T-helper 1 cell treated with Interleukin-12 subunit alpha and Interleukin-12 subunit beta and Interleukin-4 antibody, amounts not matched to agents 30 μg/mL and 1 μg/mL, for 36 hours (primary cell): ENCODE data around the gene TNXB.
"Not testable (repeated sequence)": the region's sequence is repeated elsewhere in the genome, so short reads cannot be mapped to it uniquely, and the experiment has no call there.

Source experiments
- H3K27ac Mint-ChIP-seq: one replicate; pipeline ENCODE4 v1.8.0; 2021; ENCODE audit warnings: mild to moderate bottlenecking, mixed read lengths
- H3K27me3 Mint-ChIP-seq: one replicate; pipeline ENCODE4 v1.8.0; 2021; ENCODE audit warnings: low read depth, mixed read lengths
- H3K36me3 Mint-ChIP-seq: one replicate; pipeline ENCODE4 v1.8.0; 2021; ENCODE audit warnings: low read depth, mixed read lengths
- H3K4me1 Mint-ChIP-seq: one replicate; pipeline ENCODE4 v1.8.0; 2021; ENCODE audit warnings: low read depth, mixed read lengths
- H3K4me3 Mint-ChIP-seq: one replicate; pipeline ENCODE4 v1.8.0; 2021; ENCODE audit warnings: mild to moderate bottlenecking, moderate library complexity, mixed read lengths
- H3K9me3 Mint-ChIP-seq: one replicate; pipeline ENCODE4 v1.8.0; 2021; ENCODE audit warnings: mixed read lengths

The TNXB gene

GRCh38 chr6:32147401-32148132 lies 38.4 kb upstream of the TNXB start:
- Mint-ChIP-seq H3K4me1 (peaks cover 19% of the 10 kb centered on the region), H3K9me3 (no peaks in the 10 kb centered on the region), H3K4me3 (peak overlapping the region; percentile 80), H3K36me3 (peaks cover 6% of the 10 kb centered on the region), H3K27me3 (peaks cover 57% of the 10 kb centered on the region), H3K27ac (no peak overlapping the region)

- H3K27me3 Mint-ChIP-seq: peaks cover 58% of the 10 kb centered on the region
- no peaks in the 10 kb centered on the region for H3K9me3 Mint-ChIP-seq
- H3K4me3 Mint-ChIP-seq: no peak overlapping the region
- H3K36me3 Mint-ChIP-seq: peaks cover 6% of the 10 kb centered on the region
- no peak overlapping the region for H3K27ac Mint-ChIP-seq
- peaks cover 19% of the 10 kb centered on the region for H3K4me1 Mint-ChIP-seq
These were observed 37.5 kb upstream of the TNXB start for GRCh38 chr6:32146687-32147086.

GRCh38 chr6:32146287-32146686 lies 37.1 kb upstream of the TNXB start:
- H3K36me3 Mint-ChIP-seq: peaks cover 6% of the 10 kb centered on the region
- no peak overlapping the region for H3K4me3 Mint-ChIP-seq
- H3K4me1 Mint-ChIP-seq: peaks cover 18% of the 10 kb centered on the region
- H3K9me3 Mint-ChIP-seq: no peaks in the 10 kb centered on the region
- no peak overlapping the region for H3K27ac Mint-ChIP-seq
- peaks cover 59% of the 10 kb centered on the region for H3K27me3 Mint-ChIP-seq

- Mint-ChIP-seq H3K4me1 (peaks cover 15% of the 10 kb centered on the region), H3K27me3 (peaks cover 45% of the 10 kb centered on the region)
- not testable (repeated sequence) for H3K27ac Mint-ChIP-seq, H3K36me3 Mint-ChIP-seq, H3K9me3 Mint-ChIP-seq, H3K4me3 Mint-ChIP-seq
These were observed 35.1 kb upstream of the TNXB start for GRCh38 chr6:32144238-32144637.

- no peak overlapping the region for H3K4me3 Mint-ChIP-seq
- H3K27me3 Mint-ChIP-seq: peaks cover 16% of the 10 kb centered on the region
- H3K9me3 Mint-ChIP-seq: no peaks in the 10 kb centered on the region
- H3K4me1 Mint-ChIP-seq: no peaks in the 10 kb centered on the region
- H3K36me3 Mint-ChIP-seq: no peaks in the 10 kb centered on the region
- H3K27ac Mint-ChIP-seq: no peak overlapping the region
These were observed 31.4 kb upstream of the TNXB start for GRCh38 chr6:32140420-32141046.

- H3K9me3 Mint-ChIP-seq: no peaks in the 10 kb centered on the region
- peaks cover 16% of the 10 kb centered on the region for H3K27me3 Mint-ChIP-seq
- H3K36me3 Mint-ChIP-seq: no peaks in the 10 kb centered on the region
- H3K27ac Mint-ChIP-seq: no peak overlapping the region
- no peak overlapping the region for H3K4me3 Mint-ChIP-seq
- H3K4me1 Mint-ChIP-seq: no peaks in the 10 kb centered on the region
These were observed 30.5 kb upstream of the TNXB start for GRCh38 chr6:32139590-32139989.

GRCh38 chr6:32137454-32137853 lies 28.3 kb upstream of the TNXB start:
- H3K27me3 Mint-ChIP-seq: peaks cover 21% of the 10 kb centered on the region
- no peak overlapping the region for H3K27ac Mint-ChIP-seq
- H3K4me3 Mint-ChIP-seq: no peak overlapping the region
- no peaks in the 10 kb centered on the region for H3K36me3 Mint-ChIP-seq
- H3K4me1 Mint-ChIP-seq: no peaks in the 10 kb centered on the region
- no peaks in the 10 kb centered on the region for H3K9me3 Mint-ChIP-seq

GRCh38 chr6:32133786-32134185 lies 24.6 kb upstream of the TNXB start:
- Mint-ChIP-seq H3K27ac (no peak overlapping the region), H3K9me3 (no peaks in the 10 kb centered on the region), H3K4me3 (no peak overlapping the region), H3K4me1 (peaks cover 12% of the 10 kb centered on the region), H3K27me3 (peaks cover 15% of the 10 kb centered on the region), H3K36me3 (no peaks in the 10 kb centered on the region)

GRCh38 chr6:32132110-32132509 lies 23.0 kb upstream of the TNXB start:
- H3K4me1 Mint-ChIP-seq: peaks cover 23% of the 10 kb centered on the region
- H3K27me3 Mint-ChIP-seq: peaks cover 15% of the 10 kb centered on the region
- no peaks in the 10 kb centered on the region for H3K9me3 Mint-ChIP-seq
- no peak overlapping the region for H3K4me3 Mint-ChIP-seq
- no peak overlapping the region for H3K27ac Mint-ChIP-seq
- peaks cover 2% of the 10 kb centered on the region for H3K36me3 Mint-ChIP-seq

- H3K27me3 Mint-ChIP-seq: peaks cover 15% of the 10 kb centered on the region
- H3K4me1 Mint-ChIP-seq: peaks cover 28% of the 10 kb centered on the region
- peaks cover 4% of the 10 kb centered on the region for H3K36me3 Mint-ChIP-seq
- H3K27ac Mint-ChIP-seq: no peak overlapping the region
- peak overlapping the region; percentile 32 for H3K4me3 Mint-ChIP-seq
- H3K9me3 Mint-ChIP-seq: no peaks in the 10 kb centered on the region
These were observed 22.4 kb upstream of the TNXB start for GRCh38 chr6:32131439-32131948.

GRCh38 chr6:32129297-32130088 lies 20.4 kb upstream of the TNXB start:
- Mint-ChIP-seq H3K27me3 (peaks cover 9% of the 10 kb centered on the region), H3K4me3 (peak overlapping the region; percentile 95), H3K9me3 (no peaks in the 10 kb centered on the region), H3K4me1 (peaks cover 33% of the 10 kb centered on the region), H3K27ac (peak overlapping the region; percentile 93), H3K36me3 (peaks cover 10% of the 10 kb centered on the region)

- Mint-ChIP-seq H3K4me3 (peak overlapping the region; percentile 100), H3K27me3 (peaks cover 6% of the 10 kb centered on the region), H3K4me1 (peaks cover 37% of the 10 kb centered on the region), H3K9me3 (no peaks in the 10 kb centered on the region), H3K27ac (peak overlapping the region; percentile 98), H3K36me3 (peaks cover 16% of the 10 kb centered on the region)
These were observed 19.7 kb upstream of the TNXB start for GRCh38 chr6:32128751-32129296.

- peak within 1 kb of the TSS; percentile 100 for H3K4me3 Mint-ChIP-seq
- peak within 1 kb of the TSS; percentile 98 for H3K27ac Mint-ChIP-seq
- peaks cover 40% of the 10 kb centered on the region for H3K4me1 Mint-ChIP-seq
- peaks cover 19% of the 10 kb centered on the region for H3K36me3 Mint-ChIP-seq
- peaks cover 4% of the 10 kb centered on the region for H3K27me3 Mint-ChIP-seq
- no peaks in the 10 kb centered on the region for H3K9me3 Mint-ChIP-seq
These were observed 18.8 kb upstream of the TNXB start, which contains the start of gene ATF6B for GRCh38 chr6:32127717-32128592. ATF6B (minus strand) TSS chr6:32128246; CDS start chr6:32128207, 39 bp downstream.

- H3K4me1 Mint-ChIP-seq: peaks cover 40% of the 10 kb centered on the region
These were observed 18.2 kb upstream of the TNXB start for GRCh38 chr6:32127409-32127716.

More at GRCh38 chr6:32127409-32127716, 18.2 kb upstream of the TNXB start:
- peak overlapping the region; percentile 100 for H3K4me3 Mint-ChIP-seq
- no peaks in the 10 kb centered on the region for H3K9me3 Mint-ChIP-seq
- H3K36me3 Mint-ChIP-seq: peaks cover 19% of the 10 kb centered on the region
- H3K27me3 Mint-ChIP-seq: peaks cover 3% of the 10 kb centered on the region
- H3K27ac Mint-ChIP-seq: peak overlapping the region; percentile 98
